ENCODE data around the gene SEMA3F. TPM values are rescaled to one million over a fixed set of nuclear protein-coding genes. Genes with fewer than 3 reads are reported as not detected.

Gene SEMA3F
- total and polyA plus RNA-seq, 2 donors (not counting 3 experiments of a cell fraction or from before 2014, with no cell fraction given), result 65.8 to 99.1 TPM

DNA sequence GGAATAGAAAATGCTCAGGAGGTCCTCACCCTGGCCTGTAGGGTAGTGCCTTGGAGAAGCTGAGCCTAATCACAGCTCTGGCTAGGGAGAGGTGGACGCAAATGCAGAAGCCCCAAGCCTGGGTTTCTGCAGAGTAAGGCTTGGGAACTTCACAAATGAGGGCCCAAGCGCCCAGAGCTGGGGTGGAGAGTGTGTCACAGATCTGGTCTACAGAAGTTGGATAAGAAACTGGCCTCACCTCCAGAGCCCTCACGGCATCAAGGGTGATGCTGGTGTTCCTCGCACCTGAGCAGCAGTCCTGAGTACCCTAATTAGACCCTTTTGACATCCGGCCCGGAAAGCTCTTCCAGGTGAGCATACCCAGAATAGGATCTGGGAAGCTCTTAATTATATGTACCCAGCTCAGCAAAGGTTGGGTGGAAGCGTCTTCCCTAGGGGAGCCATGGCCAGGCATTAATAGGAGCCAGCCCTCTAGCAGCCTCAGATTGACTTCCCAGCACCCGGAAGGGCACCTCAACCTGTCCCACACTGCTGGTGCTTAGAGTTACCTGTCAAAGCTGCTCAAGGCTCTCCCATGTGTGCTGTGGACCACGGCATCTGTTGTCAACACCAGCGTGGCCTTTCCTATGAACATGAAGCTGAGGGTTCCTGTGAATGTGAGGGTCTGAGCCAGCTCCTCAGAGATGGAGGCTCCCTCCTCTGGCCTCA is 34.6 kb upstream of the SEMA3F start:
- dilution Hi-C loops (cut with MboI; ENCODE audit: extremely low pct_ligation_motif_present, low sequenced_read_pairs), result no loop called here
- no peaks in the 10 kb centered on the region for H4K20me1 ChIP-seq (replicated peaks; ENCODE audit: control insufficient read depth, extremely low read depth, insufficient read depth, low read length)
- H3K4me3 ChIP-seq (replicated peaks in 1 of 3; ENCODE audit: insufficient read depth in 1 of 3, low read depth in 1 of 3, low read length in 3 of 3), result no peak overlapping the region
- H3K4me2 ChIP-seq (ENCODE audit: insufficient read depth, low read length), result no peak overlapping the region
- peaks cover 7% of the 10 kb centered on the region for H3K4me1 ChIP-seq (ENCODE audit: control insufficient read depth, extremely low read depth, insufficient read depth, low read length)
- no peaks in the 10 kb centered on the region for H3K27me3 ChIP-seq (ENCODE audit: control insufficient read depth in 2 of 2, insufficient read depth in 2 of 2, low read length in 2 of 2)
- no peak overlapping the region for H3K9ac ChIP-seq (replicated peaks; ENCODE audit: extremely low read depth, insufficient read depth, low read length)
- POLR2A ChIA-PET, result no interaction called here
- TF ChIP-seq, protein P1, sequence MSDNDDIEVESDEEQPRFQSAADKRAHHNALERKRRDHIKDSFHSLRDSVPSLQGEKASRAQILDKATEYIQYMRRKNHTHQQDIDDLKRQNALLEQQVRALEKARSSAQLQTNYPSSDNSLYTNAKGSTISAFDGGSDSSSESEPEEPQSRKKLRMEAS (IDR thresholded peaks at IDR 0.05; ENCODE audit: insufficient read depth, insufficient read length), result no peak
- TF ChIP-seq GATA2 (IDR thresholded peaks at IDR 0.05; ENCODE audit: insufficient read depth, insufficient read length, low read depth, low read length) (no peak), MYC (IDR thresholded peaks at IDR 0.05; ENCODE audit: low read depth, low read length) (no peak), JUN (IDR thresholded peaks at IDR 0.05; ENCODE audit: borderline replicate concordance, insufficient read depth, insufficient read length, low read depth) (no peak), POLR2AphosphoS5 (IDR thresholded peaks at IDR 0.05; ENCODE audit: insufficient read depth, low read depth, low read length) (no peak), FOS (IDR thresholded peaks at IDR 0.05; ENCODE audit: borderline replicate concordance, insufficient read depth, low read length) (no peak), POLR2A (IDR thresholded peaks at IDR 0.05; ENCODE audit: low read depth, low read length) (no peak), EZH2 (IDR thresholded peaks at IDR 0.05; ENCODE audit: borderline replicate concordance, low read depth, low read length, severe bottlenecking) (no peak)
- TF ChIP-seq, protein P2, sequence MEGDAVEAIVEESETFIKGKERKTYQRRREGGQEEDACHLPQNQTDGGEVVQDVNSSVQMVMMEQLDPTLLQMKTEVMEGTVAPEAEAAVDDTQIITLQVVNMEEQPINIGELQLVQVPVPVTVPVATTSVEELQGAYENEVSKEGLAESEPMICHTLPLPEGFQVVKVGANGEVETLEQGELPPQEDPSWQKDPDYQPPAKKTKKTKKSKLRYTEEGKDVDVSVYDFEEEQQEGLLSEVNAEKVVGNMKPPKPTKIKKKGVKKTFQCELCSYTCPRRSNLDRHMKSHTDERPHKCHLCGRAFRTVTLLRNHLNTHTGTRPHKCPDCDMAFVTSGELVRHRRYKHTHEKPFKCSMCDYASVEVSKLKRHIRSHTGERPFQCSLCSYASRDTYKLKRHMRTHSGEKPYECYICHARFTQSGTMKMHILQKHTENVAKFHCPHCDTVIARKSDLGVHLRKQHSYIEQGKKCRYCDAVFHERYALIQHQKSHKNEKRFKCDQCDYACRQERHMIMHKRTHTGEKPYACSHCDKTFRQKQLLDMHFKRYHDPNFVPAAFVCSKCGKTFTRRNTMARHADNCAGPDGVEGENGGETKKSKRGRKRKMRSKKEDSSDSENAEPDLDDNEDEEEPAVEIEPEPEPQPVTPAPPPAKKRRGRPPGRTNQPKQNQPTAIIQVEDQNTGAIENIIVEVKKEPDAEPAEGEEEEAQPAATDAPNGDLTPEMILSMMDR (IDR thresholded peaks at IDR 0.05; ENCODE audit: extremely low read depth in 1 of 2, insufficient read depth in 1 of 2, low read depth in 1 of 2, low read length in 2 of 2), result no peak
- intact Hi-C loops (cut with micrococcal nuclease), result loop anchor here (1.0 to 10.0 kb wide), 5 partner anchors 18 to 144 kb away; partner anchors contain the start of gene SEMA3B
- CTCF ChIA-PET, result interaction anchor here (0.6 to 6.3 kb wide), 15 partner anchors 13 to 1240 kb away, joined by 3 to 177 read pairs (median 5); partner anchors contain the start of gene GNAT1
- H3K36me3 ChIP-seq (ENCODE audit: control insufficient read depth in 2 of 2, extremely low read depth in 1 of 2, insufficient read depth in 2 of 2, low read length in 2 of 2), result peaks cover 19 to 37% of the 10 kb centered on the region in 2 experiments
- no peaks in the 10 kb centered on the region for H3K9me1 ChIP-seq (replicated peaks; ENCODE audit: control insufficient read depth, extremely low read depth, insufficient read depth, low read length)
- H2AFZ ChIP-seq (ENCODE audit: low read depth, low read length), result no peak overlapping the region
- H3K79me2 ChIP-seq (ENCODE audit: control insufficient read depth, insufficient read depth, low read length), result no peaks in the 10 kb centered on the region
- DNase-seq (ENCODE audit: low read depth, low spot score), result no peak
- BruUV-seq (replicated peaks), result no TSS peak
- H3K27ac ChIP-seq (ENCODE audit: insufficient read depth, low read depth, low read length), result no peak overlapping the region
- no peaks in the 10 kb centered on the region for H3K9me3 ChIP-seq (replicated peaks; ENCODE audit: control insufficient read depth, insufficient read depth, low read length)
- FAIRE-seq, result no peak

Data from endothelial cell of umbilical vein (primary cell).